T-helper 2 cell treated with Interferon-gamma antibody and Interleukin-4, amounts not matched to agents 100 ng/mL and 5 ng/mL, for 36 hours (primary cell): ENCODE results near the gene NR1D2. TPM values are rescaled to one million over a fixed set of nuclear protein-coding genes. Genes with fewer than 3 reads are reported as not detected.
"Not testable (repeated sequence)": the region's sequence is repeated elsewhere in the genome, so short reads cannot be mapped to it uniquely, and the experiment has no call there.

ENCODE experiments used
- intact Hi-C: fragments of 100-400 bp; cut with micrococcal nuclease; formaldehyde crosslinking; loops from one replicate; pipeline ENCODE4 v1.15.1; 2023
- total RNA-seq: library from RNA; stranded (reverse); gene quantifications from 2 replicates; pipeline ENCODE4 v1.2.3, GENCODE V29; 2022

The NR1D2 gene
- total RNA-seq, 1 donor from 2014 or later = 2.3 TPM

DNA sequence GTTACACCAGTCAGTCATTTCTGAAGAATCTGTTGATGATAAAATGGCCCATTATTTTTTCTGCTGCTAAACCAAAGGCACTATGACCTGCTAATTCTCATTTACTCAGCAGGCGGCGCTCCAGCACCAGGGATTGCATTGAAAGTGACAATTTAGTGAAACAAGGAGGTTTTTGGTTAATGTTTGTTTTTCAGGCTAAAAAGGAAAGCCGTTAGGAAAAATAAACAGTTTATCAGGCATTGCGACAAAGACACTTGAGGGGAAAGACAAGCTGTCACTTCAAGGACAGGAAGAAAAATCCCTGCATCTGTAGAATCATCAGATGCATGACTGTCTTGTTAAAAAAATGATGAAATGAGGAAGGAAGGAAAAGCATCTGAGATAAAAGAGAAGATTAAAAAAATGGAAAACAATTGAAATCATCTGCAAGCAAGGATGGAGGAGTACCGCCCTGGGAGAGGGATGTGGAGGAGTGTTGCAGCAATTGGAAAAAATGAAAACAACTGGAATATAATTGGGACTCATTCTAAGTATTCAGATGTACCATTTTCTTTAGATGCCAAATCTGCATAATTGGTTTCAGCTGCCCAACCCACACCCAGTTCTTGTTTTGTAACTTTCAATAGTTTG is 54.0 kb downstream of the NR1D2 start:
- intact Hi-C loops = loop anchor here (1.0 to 10.0 kb wide), 2 partner anchors 239 to 686 kb away; no protein-coding TSS in a partner anchor

GRCh38 chr3:24002129-24002528 is 57.0 kb downstream of the NR1D2 start:
- intact Hi-C loops = loop anchor here (5.0 kb wide), 1 partner anchor 115 kb away; no protein-coding TSS in a partner anchor

DNA sequence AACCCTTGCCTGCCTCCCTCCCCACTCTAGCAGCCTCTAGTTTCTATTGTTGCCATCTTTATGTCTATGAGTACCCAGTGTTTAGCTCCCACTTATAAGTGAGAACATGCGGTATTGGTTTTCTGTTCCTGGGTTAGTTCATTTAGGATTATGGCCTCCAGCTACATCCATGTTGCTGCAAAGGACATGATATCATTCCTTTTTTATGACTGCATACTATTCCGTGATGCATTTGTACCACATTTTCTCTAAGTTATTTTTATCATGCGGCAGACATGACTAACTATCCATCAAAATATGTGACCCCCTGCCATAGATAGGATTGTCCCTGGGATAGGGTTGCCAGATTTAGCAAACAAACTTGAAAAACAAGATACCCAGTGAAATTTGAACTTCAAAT is 58.4 kb downstream of the NR1D2 start:
- intact Hi-C loops = loop anchor here (5.0 kb wide), 1 partner anchor 116 kb away; no protein-coding TSS in a partner anchor

DNA sequence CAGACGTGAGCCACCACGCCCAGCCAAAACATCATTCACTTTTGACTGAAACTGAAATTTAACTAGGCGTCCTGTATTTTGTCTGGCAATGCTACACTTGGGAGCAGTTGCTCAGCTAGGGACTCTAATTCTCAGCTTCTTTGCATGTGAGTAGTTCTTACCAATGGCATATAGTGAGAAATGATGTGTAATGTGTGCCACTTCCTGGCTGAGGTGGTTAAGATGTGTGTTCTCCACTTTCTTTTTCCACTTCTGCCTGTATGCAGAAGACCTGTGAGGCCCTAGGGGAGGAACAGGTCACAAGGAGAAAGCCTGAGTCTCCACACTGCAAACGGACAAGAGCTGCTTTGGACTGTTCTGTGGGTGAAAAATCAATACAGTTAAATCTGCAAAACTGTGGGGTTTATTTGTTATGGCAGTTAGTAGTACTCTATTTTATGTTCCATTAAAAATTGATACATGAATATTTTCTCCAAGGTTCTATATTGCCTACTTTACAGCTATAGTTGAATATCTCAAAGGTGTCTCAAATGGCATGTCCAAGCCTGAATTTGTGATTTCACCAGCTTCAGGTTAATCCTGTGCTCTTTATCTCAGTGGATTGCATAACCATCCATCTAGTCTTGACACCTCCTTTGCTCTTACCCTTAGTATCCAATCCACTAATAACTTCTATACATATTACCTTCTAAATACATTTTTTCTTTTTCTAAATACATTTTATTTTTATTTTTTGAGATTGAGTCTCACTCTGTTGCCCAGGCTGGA is 59.3 kb downstream of the NR1D2 start:
- intact Hi-C loops = loop anchor here (5.0 kb wide), 1 partner anchor 117 kb away; no protein-coding TSS in a partner anchor

GRCh38 chr3:24005669-24006068 is 60.6 kb downstream of the NR1D2 start:
- intact Hi-C loops = no loop called here

DNA sequence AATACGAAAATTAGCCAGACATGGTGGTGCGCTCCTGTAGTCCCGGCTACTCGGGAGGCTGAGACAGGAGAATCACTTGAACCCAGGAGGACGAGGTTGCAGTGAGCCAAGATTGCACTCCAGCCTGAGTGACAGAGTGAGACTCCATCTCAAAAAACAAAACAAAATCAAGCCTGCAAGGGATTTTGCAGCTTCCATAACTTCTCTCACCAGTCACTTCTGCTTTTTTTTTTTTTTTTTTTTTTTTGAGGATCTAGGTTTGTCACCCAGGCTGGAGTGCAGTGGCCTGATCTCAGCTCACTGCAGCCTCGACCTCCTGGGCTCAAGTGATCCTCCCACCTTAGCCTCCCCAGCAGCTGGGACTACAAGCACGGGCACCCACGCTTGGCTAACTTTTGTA is 65.7 kb downstream of the NR1D2 start:
- intact Hi-C loops = not testable (repeated sequence)

GRCh38 chr3:24012589-24013269 is 67.6 kb downstream of the NR1D2 start:
- intact Hi-C loops = no loop called here

GRCh38 chr3:24017305-24017704 is 72.2 kb downstream of the NR1D2 start:
- intact Hi-C loops = no loop called here

DNA sequence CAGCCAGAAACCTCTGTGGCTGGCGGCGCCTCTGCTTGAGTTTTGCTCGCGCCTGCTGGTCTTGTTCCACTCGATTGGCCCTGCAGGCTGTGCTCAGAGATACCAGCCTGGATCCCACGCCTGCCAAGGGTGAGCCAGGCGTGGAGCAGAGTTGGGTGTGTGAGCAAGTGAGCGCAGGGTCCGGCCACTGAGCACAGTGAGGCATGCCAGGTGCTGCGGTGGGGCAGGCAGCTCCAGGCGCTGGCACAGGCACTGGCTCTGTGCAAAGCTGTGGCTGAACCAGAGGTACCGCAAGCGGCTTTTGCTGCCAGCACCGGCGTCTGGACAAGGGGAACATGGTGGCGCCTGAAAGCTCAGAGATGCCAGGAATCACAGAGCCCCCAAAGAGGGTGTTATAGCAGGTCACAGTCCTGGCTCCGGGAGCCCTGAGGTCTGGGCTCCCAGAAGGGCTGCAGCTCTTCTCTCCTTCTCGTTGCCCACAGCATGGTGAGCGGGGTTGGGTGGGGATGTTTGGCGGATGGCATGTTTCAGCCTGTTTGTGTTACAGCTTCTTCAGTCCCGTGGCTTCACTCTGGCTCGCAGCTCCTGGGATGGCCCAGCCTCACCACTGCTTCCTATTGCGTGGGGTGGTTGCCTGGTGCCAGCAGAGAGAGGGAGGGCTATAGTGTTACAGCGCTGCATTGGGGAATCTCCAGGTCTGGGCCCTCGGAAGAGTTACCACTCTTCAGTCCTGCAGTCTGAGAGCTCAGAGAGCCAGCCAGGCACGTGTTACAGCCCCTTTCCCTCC is 73.9 kb downstream of the NR1D2 start:
- intact Hi-C loops = no loop called here

- intact Hi-C loops = no loop called here
These were observed 74.5 kb downstream of the NR1D2 start for GRCh38 chr3:24019585-24019984.

GRCh38 chr3:24020036-24020691 is 75.1 kb downstream of the NR1D2 start:
- intact Hi-C loops = no loop called here

GRCh38 chr3:24023197-24023596 is 78.1 kb downstream of the NR1D2 start:
- intact Hi-C loops = no loop called here

DNA sequence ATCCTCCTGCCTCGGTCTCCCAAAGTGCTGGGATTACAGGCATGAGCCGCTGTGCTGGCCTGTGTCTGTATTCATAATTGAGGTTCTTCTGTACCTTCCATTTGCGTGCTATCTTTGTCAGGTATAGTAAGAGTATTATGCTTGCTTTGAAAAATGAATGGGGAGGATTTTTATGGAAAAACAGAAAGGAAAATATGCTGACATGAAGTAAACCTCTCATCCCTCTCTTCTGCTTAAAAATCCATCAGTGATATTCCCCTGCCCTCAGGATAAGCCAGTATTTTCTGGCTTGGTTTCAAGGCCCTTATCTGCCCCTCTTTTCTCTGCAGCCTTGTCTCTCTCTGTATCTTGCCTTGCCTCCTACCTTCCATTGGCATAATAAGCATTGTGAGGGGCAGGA is 80.7 kb downstream of the NR1D2 start:
- intact Hi-C loops = no loop called here

DNA sequence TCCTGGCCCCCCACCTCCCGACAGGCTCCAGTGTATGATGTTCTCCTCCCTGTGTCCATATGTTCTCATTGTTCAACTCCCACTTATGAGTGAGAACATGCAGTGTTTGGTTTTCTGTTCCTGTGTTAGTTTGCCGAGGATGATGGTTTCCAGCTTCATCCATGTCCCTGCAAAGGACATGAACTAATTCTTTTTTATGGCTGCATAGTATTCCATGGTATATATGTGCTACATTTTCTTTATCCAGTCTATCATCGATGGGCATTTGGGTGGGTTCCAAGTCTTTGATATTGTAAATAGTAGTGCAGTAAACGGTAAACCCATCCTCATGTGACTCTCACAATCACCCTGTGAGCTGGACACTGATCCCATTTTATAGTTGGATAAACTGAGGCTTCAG is 81.6 kb downstream of the NR1D2 start:
- intact Hi-C loops = not testable (repeated sequence)

GRCh38 chr3:24027946-24028345 is 82.9 kb downstream of the NR1D2 start:
- intact Hi-C loops = no loop called here

Other genes with a start within 250 kb of the NR1D2 start
- 68.5 and 70.7 TPM in 2 replicates for gene UBE2E1, start 139.3 kb upstream of the NR1D2 start, total RNA-seq
- gene NKIRAS1, start 28.3 kb upstream of the NR1D2 start, total RNA-seq = 1.1 and 1.6 TPM in 2 replicates
- gene RPL15, start 28.2 kb upstream of the NR1D2 start, total RNA-seq = 1,503 and 1,504 TPM in 2 replicates